K562 (cell line): ENCODE data around the gene SPPL3. TPM values are rescaled to one million over a fixed set of nuclear protein-coding genes. Genes with fewer than 3 reads are reported as not detected.

ENCODE experiments used
- ATAC-seq: fragments of 200-7000 bp; cut with Tn5 transposase; 3 replicates; pipeline ENCODE4 v1.9.1; 2020; ENCODE audit warnings: moderate library complexity
- BruUV-seq: library from RNA; stranded (reverse); fragments of 400-500 nt; replicated peaks from 2 replicates; lab custom pipeline; 2021; lab: Mats Ljungman, UMichigan
- CTCF ChIA-PET: fragments of 300-600 bp; formaldehyde crosslinking; extraction: SDS; loops from one replicate; lab custom pipeline; 2021; ENCODE audit warnings: low intra/inter-chr PET ratio; lab: Yijun Ruan, JAX
- POLR2A ChIA-PET: fragments of 300-600, 350-650 bp; sonication (Branson Sonifier 250); formaldehyde crosslinking; extraction: SDS; loops from one replicate; lab custom pipeline; 2021; ENCODE audit warnings: antibody characterized with exemption, inconsistent platforms; lab: Yijun Ruan, JAX
- DNase-seq, 4 experiments: peaks; one replicate each; pipeline versions ENCODE4 v3.0.0 to v3.0.0-alpha.2; 2011 to 2018; ENCODE audit warnings: low spot score in 3 of 4, mixed read lengths in 3 of 4; ENCODE audit errors: extremely low read depth in 1 of 4
- FAIRE-seq: peaks from 2 replicates; lab custom pipeline; 2011; peaks lifted over from hg19 to GRCh38; lab: Jason Lieb, UNC
- H2AFZ ChIP-seq: 2 replicates; pipeline ENCODE4 v1.6.0; 2011; ENCODE audit warnings: low read depth, low read length, control low read depth, inconsistent platforms
- H3K27ac ChIP-seq: fragments of 200-600 bp; 3 replicates; pipeline ENCODE4 v1.8.0; 2011; ENCODE audit warnings: low read depth, mild to moderate bottlenecking, control low read depth, inconsistent platforms, low read length, moderate library complexity, mixed read lengths; ENCODE audit errors: extremely low read depth
- H3K27me3 ChIP-seq, 2 experiments: fragments of 300-600 bp in 1 of 2; 2 replicates in 1 of 2; 3 replicates in 1 of 2; pipeline versions ENCODE4 v1.6.0 to v1.8.0; 2011; ENCODE audit warnings: inconsistent platforms in 2 of 2, low read length in 2 of 2, mild to moderate bottlenecking in 1 of 2, mixed read lengths in 1 of 2, moderate library complexity in 1 of 2; ENCODE audit not compliant: control insufficient read depth in 2 of 2, insufficient read depth in 2 of 2
- H3K36me3 ChIP-seq: fragments of 300-600 bp; 3 replicates; pipeline ENCODE4 v1.8.0; 2011; ENCODE audit warnings: mild to moderate bottlenecking, low read length, inconsistent platforms; ENCODE audit not compliant: control insufficient read depth, insufficient read depth
- H3K4me1 ChIP-seq, 2 experiments: fragments of 200-600 bp in 1 of 2; replicated peaks in 1 of 2; 2 replicates in 1 of 2; 3 replicates in 1 of 2; pipeline versions ENCODE4 v1.5.1 to v1.8.0; 2011; ENCODE audit warnings: inconsistent platforms in 2 of 2, low read length in 2 of 2, mild to moderate bottlenecking in 1 of 2, mixed read lengths in 1 of 2, moderate library complexity in 1 of 2; ENCODE audit not compliant: control insufficient read depth in 2 of 2, insufficient read depth in 2 of 2
- H3K4me2 ChIP-seq: 2 replicates; pipeline ENCODE4 v1.6.1; 2011; ENCODE audit warnings: low read length, control low read depth, inconsistent platforms, mixed read lengths; ENCODE audit not compliant: insufficient read depth
- H3K4me3 ChIP-seq: fragments of 200-600 bp; sonication (generic), shearing (Covaris generic); 2 replicates; pipeline ENCODE4 v1.5.1; 2016; ENCODE audit warnings: control low read depth, inconsistent platforms
- H3K79me2 ChIP-seq: fragments of 200-600 bp; 3 replicates; pipeline ENCODE4 v1.8.0; 2011; ENCODE audit warnings: low read length, inconsistent platforms; ENCODE audit not compliant: control insufficient read depth, insufficient read depth
- H3K9ac ChIP-seq, 2 experiments: 2 replicates each; pipeline versions ENCODE4 v1.6.0 to v1.6.1; 2011; ENCODE audit warnings: low read depth in 2 of 2, low read length in 2 of 2, control low read depth in 1 of 2, inconsistent platforms in 1 of 2, mild to moderate bottlenecking in 1 of 2, mixed read lengths in 1 of 2; ENCODE audit not compliant: insufficient read depth in 1 of 2
- H3K9me1 ChIP-seq: one replicate; pipeline ENCODE4 v1.6.0; 2011; ENCODE audit warnings: inconsistent platforms, mild to moderate bottlenecking, low read length, moderate library complexity; ENCODE audit not compliant: control insufficient read depth, insufficient read depth
- H3K9me3 ChIP-seq: replicated peaks from 2 replicates; pipeline ENCODE4 v1.5.1; 2011; ENCODE audit warnings: low read depth, low read length, inconsistent platforms; ENCODE audit not compliant: control insufficient read depth, insufficient read depth
- H4K20me1 ChIP-seq: replicated peaks from 2 replicates; pipeline ENCODE4 v1.6.1; 2011; ENCODE audit warnings: low read length, inconsistent platforms, mixed read lengths; ENCODE audit not compliant: control insufficient read depth, insufficient read depth
- ARHGAP35 ChIP-seq: fragments of 450-650 bp; IDR thresholded peaks from 2 replicates; pipeline ENCODE4 v1.6.1; 2018; ENCODE audit not compliant: partially characterized antibody
- BRD9 ChIP-seq: fragments of 450-650 bp; IDR thresholded peaks from 2 replicates; pipeline ENCODE4 v1.6.1; 2018; ENCODE audit warnings: low read depth; ENCODE audit not compliant: partially characterized antibody
- EP400 ChIP-seq: fragments of 450-650 bp; IDR thresholded peaks from 2 replicates; pipeline ENCODE4 v1.6.1; 2017; ENCODE audit warnings: antibody characterized with exemption, mild to moderate bottlenecking, moderate library complexity
- IFI16 ChIP-seq: fragments of 250-450 bp; sonication (Bioruptor Pico); IDR thresholded peaks from 2 replicates; pipeline ENCODE4 v2.1.2; 2022; ENCODE audit warnings: mild to moderate bottlenecking, inconsistent platforms
- RFX1 ChIP-seq: fragments of 450-650 bp; IDR thresholded peaks from 2 replicates; pipeline ENCODE4 v1.6.1; 2016; ENCODE audit warnings: mild to moderate bottlenecking, moderate library complexity
- SIN3B ChIP-seq: fragments of 450-650 bp; IDR thresholded peaks from 2 replicates; pipeline ENCODE4 v1.6.1; 2017; ENCODE audit warnings: low read depth, mild to moderate bottlenecking, moderate library complexity
- TAF1 ChIP-seq: IDR thresholded peaks from 2 replicates; pipeline ENCODE4 v1.6.1; 2011; ENCODE audit warnings: mild to moderate bottlenecking, low read length, moderate library complexity; ENCODE audit not compliant: insufficient read depth, control insufficient read depth, severe bottlenecking; ENCODE audit errors: extremely low read depth
- UBTF ChIP-seq, 2 experiments: IDR thresholded peaks; 2 replicates each; pipeline ENCODE4 v1.6.1; 2012; ENCODE audit warnings: improper control_type of control experiment in 2 of 2, low read depth in 2 of 2, low read length in 2 of 2, borderline replicate concordance in 1 of 2
- ZNF384 ChIP-seq: IDR thresholded peaks from 2 replicates; pipeline ENCODE4 v1.6.1; 2012; ENCODE audit warnings: low read depth, low read length, improper control_type of control experiment
- ZNF507 ChIP-seq: conservative IDR thresholded peaks from 2 replicates; pipeline ENCODE4 v1.6.1; 2017; ENCODE audit warnings: missing genetic modification characterization, missing compliant biosample characterization
- ZNF511 ChIP-seq: sonication (generic); formaldehyde crosslinking; IDR thresholded peaks from 2 replicates; pipeline ENCODE4 v1.8.0; 2022; ENCODE audit warnings: mild to moderate bottlenecking, missing genetic modification reagents
- WGBS: fragments of 100-300 bp; shearing (Covaris generic); methylation state at CpG from one replicate; pipeline ENCODE4 v1.1.6; 2016; ENCODE audit warnings: low coverage, mixed read lengths; ENCODE audit not compliant: insufficient coverage; ENCODE audit errors: missing lambda C conversion rate; 5-methylcytosine and 5-hydroxymethylcytosine counted together
- in situ Hi-C: fragments of 300-500 bp; cut with MboI; formaldehyde crosslinking; loops from 4 replicates; pipeline ENCODE4 v1.15.0; 2018; ENCODE audit warnings: inconsistent platforms, mixed read lengths
- intact Hi-C: fragments of 100-400 bp; cut with micrococcal nuclease; formaldehyde crosslinking; loops from 2 replicates; pipeline ENCODE4 v1.14.2; 2022
- polyA plus RNA-seq, 8 experiments: library from polyadenylated mRNA; depleted of rRNA in 4 of 8; stranded (reverse) in 5 of 8; unstranded in 3 of 8; fragments of >200 nt; fragmentation: Nextera tagmentation in 2 of 8; fragmentation: Illumina TruSeq in 1 of 8; extraction: Ambion mirVana in 2 of 8; extraction: Trizol in 1 of 8; gene quantifications; 2 replicates each; pipeline versions ENCODE4 v1.2.1 to v1.2.3, GENCODE V29; 2011 to 2014; ENCODE audit warnings: inconsistent platforms in 1 of 8, missing spikeins in 1 of 8
- total RNA-seq, 7 experiments: library from RNA; depleted of rRNA in 6 of 7; stranded (reverse); fragments of >200 nt in 6 of 7; fragmentation: Illumina TruSeq in 2 of 7; extraction: Trizol in 2 of 7; gene quantifications; 2 replicates each; pipeline versions ENCODE4 v1.2.1 to v1.2.3, GENCODE V29; 2011 to 2021; ENCODE audit warnings: low replicate concordance in 1 of 7
- TF ChIP-seq, protein P1 (sequence below): fragments of 150-350 bp; conservative IDR thresholded peaks from 2 replicates; pipeline ENCODE4 v1.6.1; 2014; ENCODE audit warnings: low read length
- TF ChIP-seq, protein P2 (sequence below): sonication (generic); formaldehyde crosslinking; IDR thresholded peaks from 2 replicates; pipeline ENCODE4 v1.8.0; 2022; ENCODE audit warnings: mild to moderate bottlenecking, missing genetic modification reagents

The SPPL3 gene
- total and polyA plus RNA-seq, 9 of the 15 experiments (the other 6 are each of a cell fraction or from before 2014, with no cell fraction given) = 2.9 to 32.1 (median 7.1) TPM

- FAIRE-seq = no peak
- Histone ChIP-seq H3K9ac (no peak overlapping the region), H4K20me1 (peaks cover 4% of the 10 kb centered on the region; the same call in 1 of the 2 replicates), H3K27ac (no peak overlapping the region), H3K9me3 (no peaks in the 10 kb centered on the region)
- TF ChIP-seq BRD9 (no peak), ZNF384 (no peak), ARHGAP35 (no peak), TAF1 (no peak), EP400 (no peak), IFI16 (no peak), SIN3B (no peak), ZNF511 (no peak), ZNF507 (tag) (no peak), UBTF (IDR thresholded peaks at IDR 0.05; ENCODE audit: borderline replicate concordance in 1 of 2, low read depth in 2 of 2, low read length in 2 of 2) (no peak), RFX1 (no peak)
- TF ChIP-seq, protein P1, sequence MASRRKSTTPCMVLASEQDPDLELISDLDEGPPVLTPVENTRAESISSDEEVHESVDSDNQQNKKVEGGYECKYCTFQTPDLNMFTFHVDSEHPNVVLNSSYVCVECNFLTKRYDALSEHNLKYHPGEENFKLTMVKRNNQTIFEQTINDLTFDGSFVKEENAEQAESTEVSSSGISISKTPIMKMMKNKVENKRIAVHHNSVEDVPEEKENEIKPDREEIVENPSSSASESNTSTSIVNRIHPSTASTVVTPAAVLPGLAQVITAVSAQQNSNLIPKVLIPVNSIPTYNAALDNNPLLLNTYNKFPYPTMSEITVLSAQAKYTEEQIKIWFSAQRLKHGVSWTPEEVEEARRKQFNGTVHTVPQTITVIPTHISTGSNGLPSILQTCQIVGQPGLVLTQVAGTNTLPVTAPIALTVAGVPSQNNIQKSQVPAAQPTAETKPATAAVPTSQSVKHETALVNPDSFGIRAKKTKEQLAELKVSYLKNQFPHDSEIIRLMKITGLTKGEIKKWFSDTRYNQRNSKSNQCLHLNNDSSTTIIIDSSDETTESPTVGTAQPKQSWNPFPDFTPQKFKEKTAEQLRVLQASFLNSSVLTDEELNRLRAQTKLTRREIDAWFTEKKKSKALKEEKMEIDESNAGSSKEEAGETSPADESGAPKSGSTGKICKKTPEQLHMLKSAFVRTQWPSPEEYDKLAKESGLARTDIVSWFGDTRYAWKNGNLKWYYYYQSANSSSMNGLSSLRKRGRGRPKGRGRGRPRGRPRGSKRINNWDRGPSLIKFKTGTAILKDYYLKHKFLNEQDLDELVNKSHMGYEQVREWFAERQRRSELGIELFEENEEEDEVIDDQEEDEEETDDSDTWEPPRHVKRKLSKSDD = no peak
- TF ChIP-seq, protein P2, sequence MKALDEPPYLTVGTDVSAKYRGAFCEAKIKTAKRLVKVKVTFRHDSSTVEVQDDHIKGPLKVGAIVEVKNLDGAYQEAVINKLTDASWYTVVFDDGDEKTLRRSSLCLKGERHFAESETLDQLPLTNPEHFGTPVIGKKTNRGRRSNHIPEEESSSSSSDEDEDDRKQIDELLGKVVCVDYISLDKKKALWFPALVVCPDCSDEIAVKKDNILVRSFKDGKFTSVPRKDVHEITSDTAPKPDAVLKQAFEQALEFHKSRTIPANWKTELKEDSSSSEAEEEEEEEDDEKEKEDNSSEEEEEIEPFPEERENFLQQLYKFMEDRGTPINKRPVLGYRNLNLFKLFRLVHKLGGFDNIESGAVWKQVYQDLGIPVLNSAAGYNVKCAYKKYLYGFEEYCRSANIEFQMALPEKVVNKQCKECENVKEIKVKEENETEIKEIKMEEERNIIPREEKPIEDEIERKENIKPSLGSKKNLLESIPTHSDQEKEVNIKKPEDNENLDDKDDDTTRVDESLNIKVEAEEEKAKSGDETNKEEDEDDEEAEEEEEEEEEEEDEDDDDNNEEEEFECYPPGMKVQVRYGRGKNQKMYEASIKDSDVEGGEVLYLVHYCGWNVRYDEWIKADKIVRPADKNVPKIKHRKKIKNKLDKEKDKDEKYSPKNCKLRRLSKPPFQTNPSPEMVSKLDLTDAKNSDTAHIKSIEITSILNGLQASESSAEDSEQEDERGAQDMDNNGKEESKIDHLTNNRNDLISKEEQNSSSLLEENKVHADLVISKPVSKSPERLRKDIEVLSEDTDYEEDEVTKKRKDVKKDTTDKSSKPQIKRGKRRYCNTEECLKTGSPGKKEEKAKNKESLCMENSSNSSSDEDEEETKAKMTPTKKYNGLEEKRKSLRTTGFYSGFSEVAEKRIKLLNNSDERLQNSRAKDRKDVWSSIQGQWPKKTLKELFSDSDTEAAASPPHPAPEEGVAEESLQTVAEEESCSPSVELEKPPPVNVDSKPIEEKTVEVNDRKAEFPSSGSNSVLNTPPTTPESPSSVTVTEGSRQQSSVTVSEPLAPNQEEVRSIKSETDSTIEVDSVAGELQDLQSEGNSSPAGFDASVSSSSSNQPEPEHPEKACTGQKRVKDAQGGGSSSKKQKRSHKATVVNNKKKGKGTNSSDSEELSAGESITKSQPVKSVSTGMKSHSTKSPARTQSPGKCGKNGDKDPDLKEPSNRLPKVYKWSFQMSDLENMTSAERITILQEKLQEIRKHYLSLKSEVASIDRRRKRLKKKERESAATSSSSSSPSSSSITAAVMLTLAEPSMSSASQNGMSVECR = no peak
- TF ChIP-seq, all 486 proteins: peak for 0
- Histone ChIP-seq H2AFZ (no peak overlapping the region), H3K4me2 (no peak overlapping the region), H3K36me3 (peaks cover under 1% of the 10 kb centered on the region; the same call in 1 of the 3 replicates), H3K4me1 (no peaks in the 10 kb centered on the region), H3K4me3 (no peak overlapping the region), H3K27me3 (no peaks in the 10 kb centered on the region), H3K79me2 (peaks cover 42% of the 10 kb centered on the region), H3K9me1 (no peaks in the 10 kb centered on the region)
- intact Hi-C loops (no loop called here), in situ Hi-C loops (no loop called here)
- DNase-seq (no peak), ATAC-seq (no peak)
- ChIA-PET POLR2A (interaction anchor here (0.8 kb wide), 1 partner anchor 13 kb away, joined by 3 read pairs; no protein-coding TSS in a partner anchor), CTCF (no interaction called here)
- WGBS = 78% methylated on average over 4 of the region's 4 CpGs
- no TSS peak for BruUV-seq
These were observed 30.9 kb downstream of the SPPL3 start for GRCh38 chr12:120873226-120873625.
